Left colon (tissue), 2 donors: ENCODE measurements around the gene ITPRID1. TPM values are rescaled to one million over a fixed set of nuclear protein-coding genes. Genes with fewer than 3 reads are reported as not detected.
"Not testable (repeated sequence)": the region's sequence is repeated elsewhere in the genome, so short reads cannot be mapped to it uniquely, and the experiment has no call there.

ENCODE experiments used
- ATAC-seq: fragments of 200-7000 bp; cut with Tn5 transposase; one replicate; pipeline ENCODE4 v1.9.1; 2020; ENCODE audit warnings: mild to moderate bottlenecking, moderate library complexity
- DNase-seq, 2 donors: peaks; one replicate each; pipeline ENCODE4 v3.0.0-alpha.2; 2020
- intact Hi-C, 2 donors: fragments of 100-400 bp; cut with DNase I in 1 of 2; cut with micrococcal nuclease in 1 of 2; formaldehyde crosslinking; loops; one replicate each; pipeline versions ENCODE4 v1.11.2 to v1.14.0; 2022; cut with DNase I, micrococcal nuclease
- total RNA-seq, 2 donors: library from RNA; stranded (reverse); fragmentation: NEBNext Ultra II Directional; extraction: Animal tissue kit (Norgen Biotek cat#: 25700); gene quantifications; one replicate each; pipeline ENCODE4 v1.2.1, GENCODE V29; 2021
- donor health status: DM: no; HTN: no; CAD: no.
- donor health status: DM: yes; HTN: yes; CAD: no.

Gene ITPRID1
- total RNA-seq, 2 donors from 2014 or later: 1.2 to 2.6 TPM

DNA sequence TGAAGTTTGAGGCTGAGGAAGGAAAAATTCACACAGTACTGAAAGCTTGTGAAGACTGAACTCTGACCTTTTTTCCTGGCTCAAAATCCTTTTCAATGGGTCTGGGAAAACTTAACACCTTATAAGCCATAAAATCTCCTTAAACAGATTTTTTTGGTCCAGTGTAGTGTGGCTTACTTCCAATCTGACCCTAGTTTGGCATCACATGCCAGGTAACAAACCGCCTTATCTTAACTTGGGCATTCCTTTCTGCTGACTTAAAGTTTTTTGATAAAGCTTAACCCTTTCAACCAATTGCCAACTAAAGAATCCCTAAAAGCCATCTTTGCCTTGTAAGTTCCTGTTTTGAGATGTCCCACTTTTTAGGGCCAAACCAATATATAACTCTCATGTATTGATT, 13.2 kb upstream of the ITPRID1 start:
- no peak for ATAC-seq
- intact Hi-C loops: no loop called here
- DNase-seq: no peak

GRCh38 chr7:31508823-31509222, 5.1 kb upstream of the ITPRID1 start:
- intact Hi-C loops: no loop called here
- no peak for ATAC-seq
- no peak for DNase-seq

DNA sequence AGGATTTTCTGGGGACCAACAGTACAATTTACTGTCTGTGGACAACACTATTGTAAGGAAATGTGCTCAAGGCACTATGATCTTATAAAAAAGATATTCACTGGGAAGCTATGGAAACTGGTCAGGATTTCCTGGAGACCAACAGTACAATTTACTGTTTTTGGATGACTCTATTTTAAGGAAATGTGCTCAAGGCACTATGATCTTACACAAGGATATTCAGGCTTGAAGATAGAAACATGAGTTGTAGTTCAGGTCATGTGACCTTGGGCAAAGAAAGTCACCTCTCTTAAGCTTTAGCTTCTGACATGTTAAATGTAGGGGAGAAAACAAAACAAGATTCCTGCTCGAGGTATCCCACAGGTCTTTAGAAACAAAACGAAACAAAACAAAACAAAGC, 1.7 kb upstream of the ITPRID1 start:
- intact Hi-C loops: no loop called here
- no peak for ATAC-seq
- DNase-seq: no peak

GRCh38 chr7:31516680-31517502, 3.0 kb downstream of the ITPRID1 start:
- no peak for DNase-seq
- intact Hi-C loops: no loop called here
- no peak for ATAC-seq

DNA sequence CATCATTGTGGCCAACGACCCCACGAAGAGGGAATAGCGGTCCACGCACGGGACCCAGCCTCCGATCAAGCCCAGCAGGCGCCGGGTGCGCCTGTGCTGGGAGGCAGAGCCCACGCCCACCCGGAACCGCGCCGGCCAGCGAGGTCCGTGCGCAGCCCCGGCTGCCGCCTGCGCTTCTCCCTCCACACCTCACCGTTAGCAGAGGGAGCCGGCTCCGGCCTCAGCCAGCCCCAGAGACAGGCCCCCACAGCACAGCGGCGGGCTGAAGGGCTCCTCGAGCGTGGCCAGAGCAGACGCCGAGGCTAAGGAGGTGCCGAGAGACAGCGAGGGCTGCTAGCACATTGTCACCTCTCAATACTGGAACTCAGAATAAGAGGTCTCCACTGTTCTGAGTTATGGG, 3.6 kb downstream of the ITPRID1 start:
- intact Hi-C loops: no loop called here
- DNase-seq: no peak
- ATAC-seq: no peak

GRCh38 chr7:31518766-31519165, 4.9 kb downstream of the ITPRID1 start:
- intact Hi-C loops: no loop called here
- ATAC-seq: no peak
- no peak for DNase-seq

- no peak for DNase-seq
- intact Hi-C loops: no loop called here
- ATAC-seq: no peak
These were observed 7.6 kb downstream of the ITPRID1 start for GRCh38 chr7:31521336-31522010.

GRCh38 chr7:31526864-31527263, 13.0 kb downstream of the ITPRID1 start:
- intact Hi-C loops: no loop called here
- ATAC-seq: peak; percentile 97
- no peak for DNase-seq

DNA sequence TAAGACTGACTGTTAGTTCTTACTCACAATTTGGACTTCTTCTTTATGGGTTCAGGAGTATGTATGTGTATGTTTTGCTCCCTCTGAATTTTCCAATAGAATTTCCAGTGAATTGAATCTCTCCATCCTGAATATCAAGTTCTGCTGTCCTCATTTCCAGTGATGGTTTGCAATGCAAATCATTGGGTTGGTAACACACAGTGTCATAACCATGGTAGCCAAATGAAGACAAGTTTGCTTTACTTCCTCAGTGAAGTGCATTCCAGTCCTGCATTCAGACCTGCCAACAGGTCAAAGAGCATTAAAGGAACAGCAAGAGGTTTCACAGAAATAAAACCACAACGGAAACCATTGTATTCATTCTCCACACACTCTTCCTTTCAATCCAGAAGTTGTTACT, 15.2 kb downstream of the ITPRID1 start:
- DNase-seq (no peak), ATAC-seq (peak; percentile 47)
- intact Hi-C loops: no loop called here

DNA sequence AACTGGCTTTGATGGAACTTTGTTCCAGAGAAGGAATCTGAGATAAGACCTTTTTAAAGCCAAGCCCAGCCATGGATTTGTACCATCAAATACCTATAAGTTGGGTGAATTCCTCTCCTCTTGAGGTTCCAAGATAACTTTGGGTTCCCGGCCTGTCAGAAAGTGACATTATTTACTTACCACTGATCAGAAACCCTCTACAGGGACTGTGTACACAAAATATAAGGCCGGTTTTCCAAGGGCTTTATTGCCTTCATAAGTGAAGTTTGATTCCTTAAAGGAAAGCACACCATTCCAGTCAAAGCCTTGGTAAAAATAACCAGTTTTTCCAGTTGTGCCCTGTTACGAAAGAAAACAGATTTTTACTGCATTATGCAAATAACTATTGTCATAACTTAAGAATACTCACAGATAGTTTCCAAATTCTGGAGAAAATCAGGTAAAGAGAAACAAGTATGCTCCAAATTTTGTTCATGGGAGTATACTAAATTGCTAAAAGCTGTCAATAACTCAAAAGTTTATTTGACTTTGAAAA, 26.8 kb downstream of the ITPRID1 start:
- DNase-seq, intact Hi-C loops, ATAC-seq: not testable (repeated sequence)

- intact Hi-C loops: no loop called here
- ATAC-seq (no peak), DNase-seq (no peak)
These were observed 31.7 kb downstream of the ITPRID1 start for GRCh38 chr7:31545549-31545948.

DNA sequence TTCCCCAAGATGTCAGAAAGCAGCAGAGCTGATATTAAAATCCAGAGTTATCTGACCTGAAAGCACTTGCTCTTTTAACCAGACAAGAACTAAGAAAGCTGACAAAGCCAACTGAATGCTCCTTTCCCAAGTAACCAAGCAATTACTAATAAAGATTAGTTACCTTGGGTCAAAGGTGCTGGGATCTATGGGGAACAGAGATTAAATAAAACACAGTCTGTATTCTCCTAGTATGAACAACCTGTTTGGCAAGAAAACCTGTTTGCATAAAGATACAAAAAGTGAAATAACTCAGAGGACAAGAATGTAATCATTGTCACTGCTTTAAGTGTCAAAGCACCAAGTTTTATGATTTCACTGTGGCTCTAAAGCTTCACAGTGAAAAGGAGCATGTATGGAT, 35.7 kb downstream of the ITPRID1 start:
- DNase-seq (no peak), ATAC-seq (peak; percentile 37)
- intact Hi-C loops: no loop called here

GRCh38 chr7:31550432-31550831, 36.5 kb downstream of the ITPRID1 start:
- DNase-seq: no peak
- no peak for ATAC-seq
- intact Hi-C loops: no loop called here

- intact Hi-C loops: no loop called here
- DNase-seq (no peak), ATAC-seq (peak; percentile 58)
These were observed 39.8 kb downstream of the ITPRID1 start for GRCh38 chr7:31553661-31554081.

GRCh38 chr7:31562002-31562401, 48.1 kb downstream of the ITPRID1 start:
- ATAC-seq (no peak), DNase-seq (no peak)
- intact Hi-C loops: no loop called here

GRCh38 chr7:31563522-31563921, 49.6 kb downstream of the ITPRID1 start:
- DNase-seq: no peak
- intact Hi-C loops: no loop called here
- no peak for ATAC-seq

GRCh38 chr7:31563951-31564350, 50.1 kb downstream of the ITPRID1 start:
- ATAC-seq: no peak
- intact Hi-C loops: no loop called here
- no peak for DNase-seq

DNA sequence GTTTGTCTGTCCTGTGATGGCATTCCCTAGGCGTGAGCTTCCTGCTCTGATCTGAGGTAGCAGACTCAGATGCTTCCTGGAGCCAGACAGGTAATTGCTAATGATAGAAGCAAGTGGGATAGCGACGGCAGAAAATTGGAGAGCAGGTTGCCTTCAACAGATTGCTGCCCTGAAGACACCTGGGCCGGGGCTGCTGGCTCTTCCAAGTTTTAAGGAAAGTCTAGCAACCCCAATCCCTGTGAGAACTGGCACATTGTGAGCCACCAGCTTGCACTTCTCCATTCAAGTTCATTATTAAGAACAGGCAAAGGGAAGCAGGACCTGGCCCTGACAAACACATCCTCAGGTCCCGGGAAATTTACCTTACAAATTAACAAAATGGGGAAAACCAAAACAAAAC, 50.8 kb downstream of the ITPRID1 start:
- intact Hi-C loops: no loop called here

DNA sequence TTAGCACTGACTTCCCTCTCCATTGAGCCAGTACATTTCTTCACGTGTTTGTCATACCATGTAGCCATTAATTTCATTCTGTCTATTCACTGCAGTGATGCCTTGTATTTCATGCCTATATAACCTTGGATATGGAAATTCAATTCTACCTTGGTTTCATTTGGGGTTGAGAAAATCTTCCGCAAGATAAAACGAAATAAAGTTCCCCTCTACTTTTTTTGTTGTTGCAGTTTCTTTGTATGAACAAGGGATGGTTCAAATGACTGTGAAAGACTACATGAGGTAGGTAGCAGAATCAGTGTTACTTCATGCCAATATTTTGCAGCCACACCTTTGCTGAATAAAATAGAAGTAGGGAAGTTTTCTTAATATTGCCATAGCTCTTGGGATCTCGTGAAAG, 55.6 kb downstream of the ITPRID1 start:
- intact Hi-C loops: no loop called here
- ATAC-seq: no peak

More for the DNA sequence above, 50.8 kb downstream of the ITPRID1 start:
- DNase-seq (no peak), ATAC-seq (no peak)

GRCh38 chr7:31583526-31583925, 69.6 kb downstream of the ITPRID1 start:
- ATAC-seq (no peak), DNase-seq (no peak)
- intact Hi-C loops: no loop called here

More for the DNA sequence above, 55.6 kb downstream of the ITPRID1 start:
- DNase-seq: no peak
